A204.1 (cell line): ENCODE data around the gene TOM1.

ENCODE experiments used
- FAIRE-seq: peaks from 2 replicates; lab custom pipeline; 2012; peaks lifted over from hg19 to GRCh38; lab: Jason Lieb, UNC

The TOM1 gene

DNA sequence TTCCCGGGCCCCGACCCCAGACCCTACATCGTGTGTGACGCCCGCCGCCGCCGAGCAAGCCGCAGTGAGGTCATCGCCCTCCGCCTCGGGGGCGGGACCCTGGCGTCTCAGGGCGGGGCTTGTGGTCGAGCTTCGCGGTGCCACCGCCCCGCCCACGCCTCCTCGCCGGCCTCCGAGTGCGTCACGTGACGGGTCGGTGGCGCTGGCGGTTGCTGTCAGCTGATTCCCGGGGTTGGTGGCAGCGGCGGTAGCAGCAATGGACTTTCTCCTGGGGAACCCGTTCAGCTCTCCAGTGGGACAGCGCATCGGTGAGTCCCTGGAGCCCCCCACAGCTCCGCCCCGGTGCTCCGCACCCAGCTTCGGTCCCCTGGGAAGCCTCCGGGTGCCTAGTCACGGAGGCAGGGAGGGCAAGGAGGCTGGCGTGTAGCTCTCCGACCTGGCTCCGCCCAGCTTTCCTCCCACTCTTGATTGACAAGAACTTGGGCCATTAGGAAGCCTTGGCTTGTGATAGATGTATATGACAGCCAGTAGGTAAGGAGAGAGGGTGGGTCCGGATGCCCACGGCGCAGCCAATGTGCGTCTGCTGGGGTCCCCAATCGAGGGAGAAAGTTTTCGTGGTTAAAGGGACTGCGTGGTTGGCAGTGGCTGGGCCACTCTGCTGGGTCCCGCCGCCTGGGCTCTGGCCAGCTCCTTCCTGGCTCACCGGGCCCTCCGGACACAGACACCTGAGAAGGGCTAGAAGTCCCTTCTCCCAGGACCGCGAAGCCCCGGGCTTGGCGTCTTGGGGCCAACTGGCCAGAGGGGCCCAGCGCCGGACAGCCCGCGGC lies at the start of gene TOM1:
Gene TOM1, plus strand, starts transcription at position 222 of the 827 bp plus-strand sequence. Its CDS starts 35 bp downstream, at position 257.
- peak; percentile 86 for FAIRE-seq

DNA sequence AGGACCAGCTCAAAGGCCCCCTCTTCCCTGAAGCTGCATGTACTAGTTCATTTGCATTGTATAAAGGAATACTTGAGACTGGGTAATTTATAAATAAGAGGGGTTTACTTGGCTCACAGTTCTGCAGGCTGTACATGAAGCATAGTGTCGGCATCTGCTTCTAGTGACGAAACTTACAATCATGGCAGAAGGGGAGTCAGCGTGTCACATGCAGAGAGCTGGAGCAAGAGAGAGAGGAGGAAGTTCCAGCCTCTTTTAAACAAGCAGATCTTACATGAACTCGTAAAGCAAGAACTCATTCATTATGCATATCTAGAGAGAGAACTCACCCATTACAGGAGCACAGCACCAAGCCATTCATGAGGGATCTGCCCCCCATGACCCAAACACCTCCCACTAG lies 49.5 kb upstream of the TOM1 start:
- FAIRE-seq = no peak

DNA sequence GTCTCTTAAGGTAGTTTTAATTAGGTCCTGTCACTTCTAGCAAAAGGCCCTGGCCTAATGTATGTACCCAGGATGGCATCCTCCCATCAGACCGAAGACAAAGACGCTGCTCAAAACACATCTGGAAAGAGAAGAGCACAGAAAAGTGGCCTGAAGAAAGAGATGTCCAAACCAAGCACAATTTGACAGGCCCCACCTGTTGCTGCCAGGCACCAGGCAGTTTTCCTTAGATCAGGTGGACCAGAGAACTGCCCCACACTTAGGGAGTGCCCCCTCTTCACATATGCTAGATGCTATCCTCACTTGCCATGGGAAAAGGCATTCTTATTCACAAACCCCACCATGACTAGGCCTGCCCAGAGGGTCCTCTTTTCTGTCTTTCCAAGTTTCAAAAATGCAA lies 45.7 kb upstream of the TOM1 start:
- no peak for FAIRE-seq

DNA sequence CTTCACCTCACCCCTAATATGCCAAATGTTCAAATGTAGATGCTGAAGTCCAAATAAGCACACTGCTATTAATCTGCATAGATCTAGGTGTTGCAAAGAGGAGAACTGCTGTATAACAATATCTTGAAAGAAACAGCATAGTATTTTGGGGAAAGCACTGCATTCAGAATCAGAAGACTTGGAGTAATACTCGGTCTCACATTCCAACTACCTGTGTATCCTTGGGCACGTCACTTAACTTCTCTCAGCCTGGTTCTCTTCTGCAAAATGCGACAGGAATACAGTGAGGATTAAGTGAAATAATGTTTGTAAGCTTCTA lies 42.7 kb upstream of the TOM1 start:
- FAIRE-seq = no peak

DNA sequence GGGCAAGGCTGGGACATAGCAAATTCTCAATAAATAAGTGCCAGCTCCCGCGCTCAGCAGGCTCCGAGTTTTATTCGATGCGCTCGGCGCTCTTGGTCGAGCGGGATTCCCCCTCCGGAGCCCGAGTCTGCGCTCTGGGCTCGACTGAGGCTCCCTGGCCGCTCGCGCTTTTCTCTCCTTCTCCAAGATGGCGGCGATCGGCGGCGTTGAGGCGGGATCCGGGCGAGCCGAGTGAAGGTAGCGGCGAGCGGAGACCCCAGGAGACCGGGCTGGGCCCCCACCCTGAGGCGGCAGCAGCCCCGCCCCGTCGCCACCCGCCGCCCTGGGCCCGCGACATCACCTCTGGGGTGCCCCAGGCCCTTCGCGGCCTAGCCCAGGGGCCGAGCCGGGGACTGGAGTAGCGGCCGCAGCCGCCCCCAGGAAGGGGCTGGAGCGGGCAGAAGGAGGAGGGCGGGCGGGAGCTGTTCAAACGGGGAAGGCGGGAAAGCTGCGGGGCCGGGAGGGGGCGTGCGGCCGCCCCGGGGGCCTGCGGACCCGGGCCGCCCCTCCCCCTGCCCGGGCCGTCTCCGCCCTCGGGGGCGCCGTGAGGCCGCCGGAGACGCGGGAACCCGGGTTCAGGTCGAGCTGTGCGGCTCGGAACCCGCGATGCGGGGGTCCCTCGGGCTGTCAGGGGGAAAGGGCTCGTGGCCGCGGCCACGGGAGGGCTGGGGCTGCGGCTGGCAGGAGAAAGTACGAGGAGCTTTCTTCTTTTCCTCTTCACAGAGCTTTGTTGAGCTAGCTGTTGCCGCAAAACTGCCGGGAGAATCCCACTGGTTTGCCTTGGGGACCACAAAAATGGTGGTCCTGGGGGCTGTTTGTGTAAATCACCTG lies 42.1 kb upstream of the TOM1 start, which contains the start of gene HMGXB4:
Gene HMGXB4, plus strand, starts transcription at position 173 of the 870 bp plus-strand sequence. CDS start 4,898 bp downstream, outside the sequence.
- no peak for FAIRE-seq

DNA sequence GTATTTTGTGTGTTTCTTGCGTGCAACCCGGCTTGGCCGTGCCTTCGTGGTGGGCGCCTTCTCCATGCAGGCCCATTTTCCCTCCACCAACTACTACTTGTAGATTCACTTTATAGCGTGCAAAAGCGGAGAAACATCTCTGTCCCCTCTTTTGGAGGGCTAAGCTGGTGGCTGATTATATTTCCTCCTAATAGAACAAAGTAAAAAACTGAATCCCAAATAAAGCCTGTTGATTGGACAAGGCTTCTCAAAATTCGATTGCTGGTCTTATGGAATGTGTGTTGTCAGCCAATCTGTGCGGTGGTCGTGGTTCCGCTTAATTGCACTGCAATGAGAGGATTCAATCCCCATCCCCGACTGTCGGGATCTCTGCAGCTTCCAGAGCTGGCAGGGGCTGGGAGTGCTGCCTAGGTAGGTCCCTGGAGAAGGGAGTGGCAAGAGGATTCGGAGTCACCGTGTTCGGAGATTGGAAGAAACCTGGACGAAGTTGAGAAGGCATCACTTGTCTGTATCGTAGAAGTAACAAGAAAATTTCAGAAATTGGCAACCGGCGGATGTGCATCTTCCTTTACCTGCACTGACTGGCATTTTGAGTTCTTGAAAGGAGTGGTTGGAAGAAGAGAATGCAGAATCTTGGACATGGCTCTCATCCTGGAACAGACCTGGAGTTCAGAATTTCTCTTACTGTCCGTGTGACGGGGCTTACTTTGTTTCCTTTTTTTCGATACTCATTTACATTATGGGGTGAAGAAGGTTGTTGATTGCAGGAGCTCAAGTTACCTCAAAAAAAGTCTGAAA lies 41.3 kb upstream of the TOM1 start:
- no peak for FAIRE-seq

DNA sequence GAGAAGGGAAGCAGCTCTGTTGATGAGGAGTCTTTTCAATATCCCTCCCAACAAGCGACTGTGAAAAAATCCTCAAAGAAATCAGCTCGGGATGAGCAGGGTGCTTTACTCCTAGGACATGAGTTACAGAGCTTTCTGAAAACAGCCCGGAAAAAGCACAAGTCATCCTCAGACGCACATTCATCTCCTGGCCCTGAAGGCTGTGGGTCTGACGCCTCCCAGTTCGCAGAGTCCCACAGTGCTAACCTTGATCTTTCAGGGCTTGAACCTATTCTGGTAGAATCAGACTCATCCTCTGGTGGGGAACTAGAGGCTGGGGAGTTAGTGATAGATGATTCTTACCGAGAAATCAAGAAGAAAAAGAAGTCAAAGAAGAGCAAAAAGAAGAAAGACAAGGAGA lies 34.7 kb upstream of the TOM1 start:
- no peak for FAIRE-seq

DNA sequence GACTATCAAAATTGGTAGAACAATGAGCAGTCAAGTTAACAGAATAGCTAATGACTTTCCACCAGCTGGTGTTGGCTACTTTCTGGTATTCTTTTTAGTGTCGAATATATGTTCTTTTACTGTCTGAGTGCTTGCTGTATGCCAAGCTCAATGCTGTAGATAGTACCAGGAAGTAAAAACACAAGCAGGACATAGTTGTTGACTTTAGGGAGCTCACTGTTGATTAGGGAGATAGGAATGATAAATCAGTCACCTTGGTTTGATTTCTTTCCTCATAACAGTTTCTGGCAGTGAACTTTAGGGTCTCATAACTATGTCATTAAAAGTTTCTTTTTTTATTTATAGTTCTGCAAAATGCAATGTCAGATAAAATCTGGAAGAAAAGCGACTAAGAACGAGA lies 33.4 kb upstream of the TOM1 start:
- no peak for FAIRE-seq

DNA sequence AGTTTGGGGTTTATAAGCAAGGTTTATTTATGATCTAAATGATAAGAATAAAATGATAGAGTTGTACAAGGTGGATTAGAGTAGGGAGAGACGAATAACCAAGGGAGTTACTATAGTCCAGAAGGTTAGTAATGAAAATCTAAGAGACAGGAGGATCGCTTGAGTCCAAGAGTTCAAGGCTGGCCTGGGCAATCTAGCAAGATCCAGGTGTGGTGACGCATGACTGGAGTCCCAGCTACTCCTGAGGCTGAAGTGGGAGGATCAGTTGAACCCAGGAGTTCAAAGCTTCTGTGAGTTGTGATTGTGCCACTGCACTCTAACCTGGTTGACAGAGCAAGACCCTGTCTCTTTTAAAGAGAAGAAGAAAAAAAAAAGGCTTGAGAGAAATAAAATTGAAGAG lies 30.1 kb upstream of the TOM1 start:
- FAIRE-seq = no peak

DNA sequence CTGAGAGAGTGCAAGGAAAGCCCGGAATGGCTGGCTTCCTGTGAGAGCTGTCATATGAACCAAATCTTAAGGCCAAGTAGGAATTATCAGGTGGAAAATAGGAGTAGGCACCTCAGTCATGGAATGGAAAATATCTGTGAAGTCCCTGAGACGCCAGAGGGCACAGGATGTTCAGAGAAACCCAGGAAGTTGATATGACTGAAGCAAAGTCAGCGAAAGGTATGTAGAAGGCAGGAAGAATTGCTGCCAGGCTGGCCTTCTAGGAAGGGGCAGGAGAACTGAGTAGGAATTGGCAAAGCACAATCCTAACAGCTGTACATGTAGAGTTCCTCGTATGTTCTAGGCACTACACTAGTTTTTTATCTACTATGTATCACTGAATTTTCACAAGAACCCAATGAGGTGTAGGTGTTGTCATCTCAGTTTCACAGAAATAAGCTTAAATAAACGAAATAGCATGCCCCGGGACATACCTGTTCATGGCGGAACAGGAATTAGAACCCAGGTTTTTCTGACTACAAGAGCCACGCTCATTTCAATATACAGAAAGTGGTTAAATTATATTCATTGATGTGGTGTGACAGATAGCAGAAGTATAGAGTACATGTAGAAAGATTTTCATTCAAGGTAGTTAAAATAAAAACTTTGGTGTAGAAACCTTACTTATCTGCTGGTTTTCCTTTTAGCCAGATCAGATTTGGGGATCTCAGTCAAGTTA lies 25.4 kb upstream of the TOM1 start:
- FAIRE-seq = no peak

DNA sequence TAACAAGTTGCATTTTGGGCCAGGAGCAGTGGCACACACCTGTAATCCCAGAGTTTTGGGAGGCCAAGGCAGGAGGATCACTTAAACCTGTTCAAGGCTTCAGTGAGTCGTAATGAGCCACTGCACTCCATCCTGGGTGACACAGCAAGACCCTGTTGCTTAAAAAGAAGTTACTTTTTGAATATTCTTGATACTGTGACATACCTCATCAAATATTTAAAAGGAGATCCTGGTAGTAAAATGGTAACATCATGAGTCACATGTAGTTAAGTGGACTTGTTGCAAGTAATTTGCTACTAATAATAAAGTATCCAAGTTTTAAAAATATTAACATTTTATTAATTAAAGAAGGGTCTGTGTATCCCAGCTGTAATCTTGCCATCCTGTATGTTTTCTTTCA lies 24.1 kb upstream of the TOM1 start:
- FAIRE-seq = no peak

DNA sequence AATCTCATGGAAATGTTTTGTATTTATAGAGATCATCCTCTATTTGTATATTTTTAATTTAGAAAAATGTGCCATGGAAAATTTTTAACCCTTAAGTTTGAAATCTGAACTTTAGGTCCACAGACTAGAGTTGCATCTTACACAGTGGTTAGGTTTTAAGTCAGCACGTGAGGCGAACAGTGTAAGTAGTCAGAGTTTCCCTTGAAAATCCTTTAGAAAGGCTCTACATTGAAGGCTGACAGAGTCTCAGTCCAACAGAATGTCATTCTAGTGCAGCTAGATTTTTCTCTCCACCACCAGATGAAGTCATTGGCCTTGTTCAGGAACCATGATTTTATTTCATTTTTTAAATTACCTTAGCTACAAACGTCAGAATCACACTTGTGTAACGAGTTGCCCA lies 23.7 kb upstream of the TOM1 start:
- FAIRE-seq = no peak

DNA sequence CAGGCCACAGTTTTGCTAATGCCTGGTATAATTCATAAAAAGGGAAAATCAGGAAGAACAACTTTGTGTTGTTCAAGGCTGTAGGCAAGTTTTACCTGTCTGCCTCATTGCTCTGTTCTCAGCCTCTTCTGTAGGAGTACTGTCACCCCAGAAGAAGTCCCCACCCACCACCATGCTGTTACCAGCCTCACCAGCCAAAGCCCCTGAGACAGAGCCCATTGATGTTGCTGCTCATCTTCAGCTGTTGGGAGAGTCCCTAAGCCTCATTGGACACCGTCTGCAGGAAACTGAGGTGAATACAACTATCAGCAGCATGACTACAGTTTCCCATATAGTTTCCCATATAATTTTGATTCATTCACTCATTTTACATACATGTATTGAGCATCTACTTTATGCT lies 11.6 kb upstream of the TOM1 start:
- no peak for FAIRE-seq

DNA sequence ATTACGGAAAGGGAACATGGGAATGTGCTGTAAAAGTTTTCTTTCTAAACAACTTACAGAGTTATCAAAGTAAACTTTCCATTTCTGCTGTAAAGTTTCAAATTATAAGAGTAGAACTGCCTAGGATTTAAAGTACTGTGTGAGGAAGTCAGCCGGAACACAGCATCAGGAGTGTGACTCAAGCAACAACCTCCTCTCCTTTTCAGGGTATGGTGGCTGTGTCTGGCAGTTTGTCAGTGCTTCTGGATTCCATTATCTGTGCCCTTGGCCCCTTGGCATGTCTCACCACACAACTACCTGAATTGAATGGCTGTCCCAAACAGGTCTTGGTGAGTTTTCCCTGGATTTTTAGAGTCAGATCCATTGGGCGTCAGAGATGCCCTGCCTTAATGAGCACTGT lies 6.9 kb upstream of the TOM1 start:
- no peak for FAIRE-seq

DNA sequence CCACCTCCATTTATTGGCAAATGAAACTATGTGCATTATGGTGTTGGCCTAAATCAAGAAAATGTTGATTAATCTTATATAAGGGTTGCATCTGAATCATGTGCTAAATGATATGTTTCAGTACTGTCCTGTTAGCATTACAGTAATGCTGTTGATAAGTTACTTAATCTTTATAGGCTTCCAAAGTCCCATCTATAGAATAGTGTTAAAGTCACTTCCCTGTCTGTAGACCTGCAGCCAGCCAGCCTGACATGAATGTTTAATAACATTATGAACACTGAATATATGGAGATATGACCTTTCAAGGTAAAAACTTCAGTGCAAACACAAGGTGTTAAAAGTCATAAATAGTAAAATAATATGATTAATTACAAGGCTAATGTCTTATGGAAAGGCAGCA lies 3.6 kb upstream of the TOM1 start:
- no peak for FAIRE-seq

DNA sequence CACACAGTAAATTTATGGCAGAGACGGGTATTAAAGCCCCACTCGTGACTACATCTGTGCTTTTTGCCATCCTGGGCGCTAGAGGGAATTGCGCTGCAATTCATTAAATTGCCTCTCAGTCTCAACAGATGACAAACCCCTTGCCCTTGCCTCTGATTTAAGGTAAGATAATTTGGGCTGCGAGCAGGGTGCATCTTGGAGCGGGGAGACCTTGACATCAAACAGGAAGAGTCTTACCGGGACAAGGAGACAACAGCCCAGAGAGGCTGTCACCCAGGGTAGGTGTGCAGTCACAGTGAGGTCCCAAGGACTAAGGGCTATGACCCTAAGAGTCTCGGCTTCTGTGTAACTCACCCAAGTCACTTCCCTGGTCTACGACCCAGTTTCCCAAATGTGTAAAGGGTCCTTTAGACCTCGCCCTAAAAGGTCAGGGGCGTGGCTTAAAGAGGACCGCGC lies 449 bp upstream of the TOM1 start:
- no peak for FAIRE-seq

DNA sequence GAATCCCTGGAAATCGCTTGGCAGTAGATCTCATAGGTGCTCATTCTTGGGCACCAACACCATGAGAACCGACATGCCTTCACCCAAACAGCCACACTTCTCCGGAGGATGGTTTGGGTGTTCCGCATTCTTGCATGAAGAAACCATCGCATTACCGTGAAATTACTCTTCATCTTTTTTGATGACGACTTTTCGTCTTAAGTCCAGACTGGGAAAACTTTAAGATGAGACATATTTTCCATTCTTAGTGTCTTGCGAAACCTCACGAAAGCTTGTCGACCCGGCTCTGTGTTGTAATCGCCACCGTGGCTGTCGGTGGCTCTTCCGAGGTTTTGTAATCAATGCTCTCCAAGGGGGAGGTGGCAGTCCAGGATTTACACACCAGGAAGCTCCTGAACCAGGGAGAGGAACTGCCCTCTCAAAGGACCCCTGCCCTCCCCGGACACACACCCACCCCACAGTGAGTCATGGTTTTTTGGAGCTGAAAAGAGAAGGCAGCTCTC lies 1.7 kb downstream of the TOM1 start:
- FAIRE-seq = no peak

DNA sequence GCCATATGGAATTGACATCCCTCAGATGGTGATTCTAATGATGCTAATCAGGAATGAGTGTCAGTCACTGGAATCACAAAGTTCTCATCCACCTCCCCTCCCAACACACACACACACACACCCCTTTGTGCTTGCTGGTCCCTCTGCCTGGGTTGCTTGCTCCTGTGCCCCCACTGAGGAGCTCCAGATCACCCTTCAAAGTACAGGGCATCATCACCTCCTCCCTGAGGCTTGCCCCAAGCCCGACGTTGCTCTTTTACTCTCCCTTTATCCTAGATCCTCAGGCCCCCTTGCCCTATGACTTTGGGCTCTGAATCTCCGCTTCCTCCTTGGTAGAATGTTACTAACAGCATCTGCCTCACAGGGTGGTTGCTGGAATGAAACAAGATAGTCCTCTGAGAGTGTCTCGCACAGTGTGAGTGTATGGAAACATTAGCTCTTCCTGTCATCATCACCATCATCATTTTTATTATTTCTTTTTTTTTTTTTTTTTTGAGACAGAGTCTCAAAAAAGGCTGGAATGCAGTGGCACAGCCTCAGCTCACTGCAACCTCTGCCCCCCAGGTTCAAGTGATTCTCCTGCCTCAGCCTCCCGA lies 3.4 kb downstream of the TOM1 start:
- no peak for FAIRE-seq

DNA sequence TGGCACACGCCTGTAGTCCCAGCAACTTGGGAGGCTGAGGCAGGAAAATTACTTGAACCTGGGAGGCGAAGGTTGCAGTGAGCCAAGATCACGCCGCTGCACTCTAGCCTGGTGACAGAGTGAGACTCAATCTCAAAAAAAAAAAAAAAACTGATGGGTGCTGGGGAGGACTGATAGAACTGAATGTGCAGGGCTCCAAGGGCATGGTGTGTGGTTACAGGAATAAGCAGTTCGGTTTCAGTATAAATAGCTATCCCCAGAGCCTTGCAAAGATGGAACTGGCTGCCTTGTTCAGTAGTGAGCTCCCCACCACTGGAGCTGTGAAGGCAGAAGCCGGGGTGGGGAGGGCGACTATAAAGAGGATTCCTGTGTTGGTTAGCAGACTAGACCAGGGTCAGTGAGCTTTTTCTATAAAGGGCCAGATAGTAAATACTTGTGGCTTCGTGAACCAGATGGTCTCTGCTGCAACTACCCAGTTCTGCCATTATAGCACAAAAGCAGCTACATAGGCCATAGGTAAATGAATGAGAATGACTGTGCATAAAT lies 5.9 kb downstream of the TOM1 start:
- no peak for FAIRE-seq

DNA sequence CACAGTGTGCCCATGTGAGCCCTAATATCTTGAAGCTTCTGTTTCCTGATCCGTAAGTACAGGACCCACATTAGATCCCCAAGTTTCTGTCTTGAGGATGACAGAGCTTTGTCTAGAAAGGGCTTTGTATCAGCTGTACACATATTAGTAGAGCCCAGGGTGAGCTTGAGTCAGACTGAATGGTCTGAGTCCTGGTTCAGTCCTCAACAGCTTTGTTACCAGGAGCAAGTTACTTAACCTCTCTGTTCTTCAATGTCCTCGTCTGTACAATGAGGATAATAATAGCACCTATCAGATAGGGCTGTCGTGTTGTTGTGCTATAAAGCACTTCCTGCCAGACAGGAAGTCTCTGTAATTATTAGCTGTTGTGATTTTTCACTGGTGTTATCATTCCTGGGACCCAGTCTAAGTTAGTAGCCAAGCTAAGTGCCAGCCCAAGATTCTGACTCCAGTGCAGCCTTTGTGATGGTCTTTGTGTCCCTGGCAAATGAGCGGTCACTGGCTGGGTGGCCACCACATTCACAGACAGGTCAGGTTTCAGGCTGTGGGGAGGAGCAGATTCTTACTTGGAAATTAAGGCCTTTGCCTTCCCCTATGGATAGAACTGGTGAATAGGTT lies 6.8 kb downstream of the TOM1 start:
- FAIRE-seq = no peak

DNA sequence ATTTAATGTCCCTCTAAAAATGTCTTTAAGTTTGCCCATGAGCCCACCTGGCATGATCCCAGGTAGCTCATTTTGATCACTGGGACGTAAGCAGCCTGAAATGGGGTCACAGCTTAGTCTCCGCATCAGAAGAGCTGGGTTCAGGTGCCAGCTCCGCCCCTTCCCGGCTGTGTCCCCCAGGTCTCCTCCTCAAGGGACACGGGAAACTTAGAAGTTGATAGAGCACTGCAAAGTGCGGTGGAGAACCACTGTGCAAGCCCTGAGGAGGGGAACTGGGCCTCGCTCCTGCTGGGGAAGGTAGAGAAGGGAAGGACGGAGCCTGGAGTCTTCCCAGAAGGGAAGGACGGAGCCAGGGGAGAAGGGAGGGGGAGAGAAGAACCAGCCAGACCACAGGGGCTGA lies 7.7 kb downstream of the TOM1 start:
- FAIRE-seq = no peak
